Transverse colon (tissue), 4 donors: ENCODE results near the gene SCN1A. TPM values are rescaled to one million over a fixed set of nuclear protein-coding genes. Genes with fewer than 3 reads are reported as not detected.

Experiments
- DNase-seq: peaks from one replicate; pipeline ENCODE4 v3.0.0-alpha.2; 2019
- H3K27ac ChIP-seq, 4 donors: fragments of 200-600 bp; sonication (generic); 2 replicates each; pipeline ENCODE4 v1.5.1; 2016 to 2018; ENCODE audit warnings: inconsistent platforms in 4 of 4
- H3K27me3 ChIP-seq: fragments of 200-600 bp; sonication (generic); 2 replicates; pipeline ENCODE4 v1.5.1; 2017; ENCODE audit warnings: inconsistent platforms
- H3K36me3 ChIP-seq, 4 donors: fragments of 200-600 bp; sonication (generic); 2 replicates each; pipeline ENCODE4 v1.5.1; 2017 to 2019; ENCODE audit warnings: inconsistent platforms in 4 of 4
- H3K4me1 ChIP-seq, 4 donors: fragments of 200-600 bp; sonication (generic); 2 replicates each; pipeline ENCODE4 v1.5.1; 2017 to 2020; ENCODE audit warnings: inconsistent platforms in 4 of 4
- H3K4me3 ChIP-seq, 4 donors: fragments of 200-600 bp; sonication (generic); 1 replicate in 1 of 4; 2 replicates in 3 of 4; pipeline versions ENCODE4 v1.5.1 to v1.6.1; 2017 to 2019; ENCODE audit warnings: inconsistent platforms in 4 of 4
- H3K9me3 ChIP-seq, 2 donors: fragments of 200-600 bp; sonication (generic); 2 replicates each; pipeline ENCODE4 v1.5.1; 2017 to 2019; ENCODE audit warnings: inconsistent platforms in 2 of 2
- CTCF ChIP-seq, 5 experiments: fragments of 200-600 bp in 3 of 5; fragments of 450-650 bp in 2 of 5; sonication (generic) in 3 of 5; IDR thresholded peaks; 1 replicate in 2 of 5; 2 replicates in 3 of 5; pipeline ENCODE4 v1.5.1; 2016 to 2017; ENCODE audit warnings: antibody characterized with exemption in 5 of 5, inconsistent platforms in 3 of 5, mild to moderate bottlenecking in 2 of 5, moderate library complexity in 1 of 5
- EP300 ChIP-seq: sonication (generic); formaldehyde crosslinking; IDR thresholded peaks from one replicate; pipeline ENCODE4 v1.6.1; 2017; ENCODE audit warnings: antibody characterized with exemption, low read depth
- POLR2A ChIP-seq: fragments of 450-650 bp; IDR thresholded peaks from one replicate; pipeline ENCODE4 v1.6.1; 2016; ENCODE audit warnings: antibody characterized with exemption, mild to moderate bottlenecking, moderate library complexity
- POLR2AphosphoS5 ChIP-seq, 3 donors: sonication (generic); formaldehyde crosslinking; IDR thresholded peaks; one replicate each; pipeline ENCODE4 v1.6.1; 2016; ENCODE audit warnings: antibody characterized with exemption in 3 of 3
- WGBS, 2 donors: methylation state at CpG; one replicate each; pipeline ENCODE4 v1.1.5; 2018; ENCODE audit warnings: low coverage in 1 of 2; 5-methylcytosine and 5-hydroxymethylcytosine counted together
- in situ Hi-C, 4 donors: fragments of 200-750 bp; cut with MboI; loops; one replicate each; pipeline versions ENCODE4 v1.15.0 to v1.15.1; 2017; ENCODE audit warnings: low sequenced_read_pairs in 3 of 4, low pct_ligation_motif_present in 1 of 4, low pct_unique_long_range_greater_than_20kb in 1 of 4
- intact Hi-C: fragments of 100-400 bp; cut with DNase I; formaldehyde crosslinking; loops from one replicate; pipeline ENCODE4 v1.15.1; 2023; ENCODE audit warnings: low total_unique reads
- total RNA-seq, 4 donors: library from RNA; depleted of rRNA; stranded (reverse); fragments of >200 nt; gene quantifications; one replicate each; pipeline ENCODE4 v1.1.0, GENCODE V29; 2016

SCN1A gene
- total RNA-seq, 4 donors from 2014 or later, result not detected

- Histone ChIP-seq H3K27me3 (no peaks in the 10 kb centered on the region), H3K9me3 (no peaks in the 10 kb centered on the region), H3K27ac (no peak overlapping the region), H3K36me3 (no peaks in the 10 kb centered on the region), H3K4me1 (no peaks in the 10 kb centered on the region), H3K4me3 (no peak overlapping the region)
- 76 to 91% methylated on average over 2 of the region's 2 CpGs for WGBS, 2 donors
- no peak for TF ChIP-seq POLR2AphosphoS5 (IDR thresholded peaks at IDR 0.05)
- no peak for TF ChIP-seq EP300
- TF ChIP-seq CTCF (IDR thresholded peaks at IDR 0.05), result no peak
- TF ChIP-seq POLR2A, result no peak
- in situ Hi-C loops, result no loop called here
- intact Hi-C loops, result no loop called here
- no peak for DNase-seq
Measured at GRCh38 chr2:166074430-166074829, 53.4 kb downstream of the SCN1A start.

- TF ChIP-seq POLR2A, result no peak
- TF ChIP-seq EP300, result no peak
- no peak for TF ChIP-seq CTCF (IDR thresholded peaks at IDR 0.05)
- no peak for TF ChIP-seq POLR2AphosphoS5 (IDR thresholded peaks at IDR 0.05)
- no peak for DNase-seq
- Histone ChIP-seq H3K4me3 (no peak overlapping the region), H3K4me1 (no peaks in the 10 kb centered on the region), H3K9me3 (no peaks in the 10 kb centered on the region), H3K27me3 (no peaks in the 10 kb centered on the region), H3K27ac (no peak overlapping the region), H3K36me3 (no peaks in the 10 kb centered on the region)
- intact Hi-C loops, result no loop called here
- in situ Hi-C loops, result no loop called here
- WGBS, 2 donors, result 51 to 66% methylated on average over 2 of the region's 2 CpGs
Measured at GRCh38 chr2:166074011-166074410, 53.8 kb downstream of the SCN1A start.

- Histone ChIP-seq H3K4me3 (no peak overlapping the region), H3K27me3 (no peaks in the 10 kb centered on the region), H3K27ac (no peak overlapping the region), H3K4me1 (no peaks in the 10 kb centered on the region), H3K9me3 (no peaks in the 10 kb centered on the region), H3K36me3 (no peaks in the 10 kb centered on the region)
- DNase-seq, result no peak
- in situ Hi-C loops, result no loop called here
- WGBS, 2 donors, result 49 to 58% methylated on average over 3 of the region's 3 CpGs
- no peak for TF ChIP-seq POLR2A
- TF ChIP-seq EP300, result no peak
- no peak for TF ChIP-seq CTCF (IDR thresholded peaks at IDR 0.05)
- no peak for TF ChIP-seq POLR2AphosphoS5 (IDR thresholded peaks at IDR 0.05)
- intact Hi-C loops, result no loop called here
Measured at GRCh38 chr2:166070231-166070630, 57.6 kb downstream of the SCN1A start.

GRCh38 chr2:166068981-166069380 is 58.8 kb downstream of the SCN1A start:
- TF ChIP-seq POLR2AphosphoS5 (IDR thresholded peaks at IDR 0.05) (no peak), CTCF (IDR thresholded peaks at IDR 0.05) (no peak), EP300 (no peak), POLR2A (no peak)
- 31 to 56% methylated on average over 1 of the region's 1 CpG for WGBS, 2 donors
- in situ Hi-C loops, result no loop called here

More at GRCh38 chr2:166068981-166069380, 58.8 kb downstream of the SCN1A start:
- intact Hi-C loops, result no loop called here
- no peaks in the 10 kb centered on the region for H3K9me3 ChIP-seq
- no peak for DNase-seq
- H3K4me3 ChIP-seq, result no peak overlapping the region
- no peaks in the 10 kb centered on the region for H3K27me3 ChIP-seq
- H3K36me3 ChIP-seq, result no peaks in the 10 kb centered on the region
- H3K4me1 ChIP-seq, result no peaks in the 10 kb centered on the region
- no peak overlapping the region for H3K27ac ChIP-seq
